T-helper 2 cell treated with Interferon-gamma antibody and Interleukin-4, amounts not matched to agents 5 μg/mL and 100 μg/mL, for 36 hours (primary cell): ENCODE measurements around the gene PRLR.
"Not testable (repeated sequence)": the region's sequence is repeated elsewhere in the genome, so short reads cannot be mapped to it uniquely, and the experiment has no call there.

Experiments
- DNase-seq: peaks from one replicate; pipeline ENCODE4 v3.0.0; 2021; ENCODE audit warnings: low spot score
- H3K27ac Mint-ChIP-seq: one replicate; pipeline ENCODE4 v1.8.0; 2021; ENCODE audit warnings: mild to moderate bottlenecking, mixed read lengths
- H3K27me3 Mint-ChIP-seq: one replicate; pipeline ENCODE4 v1.8.0; 2021; ENCODE audit warnings: low read depth, mixed read lengths
- H3K36me3 Mint-ChIP-seq: one replicate; pipeline ENCODE4 v1.8.0; 2021; ENCODE audit warnings: low read depth, mixed read lengths
- H3K4me1 Mint-ChIP-seq: one replicate; pipeline ENCODE4 v1.8.0; 2021; ENCODE audit warnings: low read depth, mixed read lengths
- H3K4me3 Mint-ChIP-seq: one replicate; pipeline ENCODE4 v1.8.0; 2022; ENCODE audit warnings: mild to moderate bottlenecking, moderate library complexity, mixed read lengths
- H3K9me3 Mint-ChIP-seq: one replicate; pipeline ENCODE4 v1.8.0; 2021; ENCODE audit warnings: mixed read lengths

The PRLR gene

DNA sequence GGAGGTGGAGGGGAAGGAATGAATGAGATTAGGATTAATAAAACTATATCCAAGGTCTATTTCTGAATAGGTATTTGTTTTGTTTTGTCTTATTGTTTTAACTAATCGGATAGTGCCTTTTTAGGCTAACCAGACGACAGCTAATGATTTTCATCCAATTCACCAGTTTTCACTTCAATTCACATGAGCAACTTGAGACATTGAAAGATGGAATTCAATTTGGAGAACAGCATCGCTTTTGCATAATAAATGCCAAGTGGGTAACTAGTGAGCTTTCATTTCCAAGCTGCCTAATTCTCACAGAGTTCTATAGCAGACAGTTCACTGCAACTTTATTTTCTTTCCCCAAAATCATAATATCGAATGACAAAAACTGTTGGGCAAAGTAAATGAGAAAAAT, 187.5 kb downstream of the PRLR start:
- no peaks in the 10 kb centered on the region for H3K36me3 Mint-ChIP-seq
- H3K4me3 Mint-ChIP-seq: no peak overlapping the region
- DNase-seq: no peak
- no peak overlapping the region for H3K27ac Mint-ChIP-seq
- peaks cover 2% of the 10 kb centered on the region for H3K27me3 Mint-ChIP-seq
- no peaks in the 10 kb centered on the region for H3K9me3 Mint-ChIP-seq
- no peaks in the 10 kb centered on the region for H3K4me1 Mint-ChIP-seq

DNA sequence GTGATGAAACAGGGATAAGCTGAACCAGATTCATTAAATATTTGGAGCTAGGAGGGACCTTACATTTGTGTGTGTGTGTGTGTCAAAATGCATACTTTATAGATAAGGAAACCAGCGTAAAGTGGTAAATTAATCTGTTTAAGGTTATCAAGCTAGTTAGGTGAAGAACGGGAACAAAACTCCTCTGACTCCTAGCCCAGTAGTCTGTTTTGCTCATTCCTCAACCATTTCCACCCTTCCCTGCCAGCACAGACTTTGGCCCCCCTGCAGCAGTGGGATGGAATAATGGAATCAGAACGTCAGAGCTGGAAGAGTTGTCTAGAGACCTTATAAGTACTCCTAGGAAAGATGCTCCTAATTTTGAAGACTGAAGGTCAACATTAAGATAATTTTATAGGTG, 189.0 kb downstream of the PRLR start:
- Mint-ChIP-seq H3K9me3 (no peaks in the 10 kb centered on the region), H3K4me1 (no peaks in the 10 kb centered on the region), H3K27ac (no peak overlapping the region), H3K4me3 (no peak overlapping the region), H3K36me3 (no peaks in the 10 kb centered on the region), H3K27me3 (peaks cover 10% of the 10 kb centered on the region)
- no peak for DNase-seq

DNA sequence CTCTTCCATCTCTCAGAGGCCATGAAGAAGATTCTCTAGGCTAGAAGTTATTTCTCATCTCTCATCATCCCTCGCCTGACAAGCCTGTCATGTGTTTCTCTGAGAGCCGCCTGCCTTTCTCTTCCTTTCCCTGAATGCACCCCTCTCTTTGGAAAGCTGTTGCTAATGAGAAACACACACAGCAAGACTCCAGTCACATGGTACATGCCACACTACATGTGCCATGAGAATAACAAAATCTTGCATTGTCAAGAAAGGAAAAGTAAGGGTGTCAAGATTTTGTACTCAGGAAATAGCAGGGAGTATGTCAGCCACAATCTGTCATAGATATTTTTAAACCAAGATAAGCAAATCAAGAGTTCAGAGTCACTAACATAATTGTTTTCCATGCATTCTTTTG, 191.4 kb downstream of the PRLR start:
- H3K27ac Mint-ChIP-seq: no peak overlapping the region
- no peak overlapping the region for H3K4me3 Mint-ChIP-seq
- H3K4me1 Mint-ChIP-seq: no peaks in the 10 kb centered on the region
- H3K9me3 Mint-ChIP-seq: no peaks in the 10 kb centered on the region
- H3K36me3 Mint-ChIP-seq: no peaks in the 10 kb centered on the region
- peaks cover 10% of the 10 kb centered on the region for H3K27me3 Mint-ChIP-seq
- DNase-seq: no peak

DNA sequence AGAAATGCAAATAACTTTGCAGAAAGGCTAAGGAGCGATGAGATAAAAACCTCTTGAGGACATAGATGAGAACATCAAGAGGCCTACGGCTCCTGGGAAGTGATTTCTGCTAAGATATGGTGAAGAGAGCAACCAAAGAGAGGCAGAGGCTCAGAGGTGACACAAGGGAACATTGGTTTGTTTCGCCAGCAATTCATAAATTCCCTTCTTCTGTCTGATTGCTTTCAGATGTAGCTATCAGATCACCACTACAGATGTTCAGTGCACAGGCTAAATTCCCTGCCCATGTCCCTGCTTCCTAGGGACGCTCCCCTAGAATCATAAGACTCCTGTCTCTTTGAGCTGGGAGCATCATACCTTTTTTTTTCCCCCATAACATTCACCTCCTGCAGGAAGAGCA, 193.8 kb downstream of the PRLR start:
- Mint-ChIP-seq H3K27me3 (peaks cover 13% of the 10 kb centered on the region), H3K27ac (no peak overlapping the region), H3K4me3 (no peak overlapping the region), H3K4me1 (no peaks in the 10 kb centered on the region), H3K9me3 (no peaks in the 10 kb centered on the region), H3K36me3 (no peaks in the 10 kb centered on the region)
- no peak for DNase-seq

DNA sequence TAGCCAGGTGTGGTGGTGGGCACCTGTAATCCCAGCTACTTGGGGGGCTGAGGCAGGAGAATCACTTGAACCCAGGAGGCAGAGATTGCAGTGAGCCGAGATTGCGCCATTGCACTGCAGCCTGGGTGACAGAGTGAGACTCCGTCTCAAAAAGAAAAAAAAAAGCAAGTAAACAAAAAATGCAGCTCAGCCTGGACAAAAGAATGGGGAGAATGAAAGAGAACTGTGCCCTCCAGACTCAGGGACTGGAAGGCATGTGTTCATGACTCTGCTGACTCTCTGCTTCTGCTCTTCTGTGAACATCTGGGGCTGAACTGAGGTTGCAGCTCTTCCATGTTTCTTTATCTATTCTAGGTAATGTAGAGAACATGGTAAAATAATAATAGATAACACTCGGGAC, 194.4 kb downstream of the PRLR start:
- not testable (repeated sequence) for H3K4me3 Mint-ChIP-seq, H3K9me3 Mint-ChIP-seq, DNase-seq, H3K4me1 Mint-ChIP-seq, H3K27ac Mint-ChIP-seq, H3K36me3 Mint-ChIP-seq
- H3K27me3 Mint-ChIP-seq: peaks cover 13% of the 10 kb centered on the region

DNA sequence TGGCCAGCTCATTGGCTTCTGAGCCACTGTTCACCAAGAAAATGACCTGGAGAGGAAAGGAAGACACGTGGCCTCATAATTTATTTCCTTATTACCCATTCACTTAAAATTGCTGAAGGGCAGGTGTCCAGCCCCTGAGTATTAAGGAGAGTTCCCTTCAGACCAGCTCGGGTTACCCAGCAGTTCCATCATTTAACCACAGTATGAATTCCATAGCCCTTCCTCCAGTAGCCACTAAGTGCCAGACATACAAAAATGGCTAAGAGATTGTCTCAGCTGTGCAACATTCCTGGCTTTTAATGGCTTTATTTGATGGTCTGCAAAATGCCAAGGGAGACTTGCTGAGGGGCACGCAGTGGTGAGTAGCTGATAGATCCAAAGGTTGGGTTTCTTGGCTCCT, 195.0 kb downstream of the PRLR start:
- H3K27me3 Mint-ChIP-seq: peaks cover 13% of the 10 kb centered on the region

DNA sequence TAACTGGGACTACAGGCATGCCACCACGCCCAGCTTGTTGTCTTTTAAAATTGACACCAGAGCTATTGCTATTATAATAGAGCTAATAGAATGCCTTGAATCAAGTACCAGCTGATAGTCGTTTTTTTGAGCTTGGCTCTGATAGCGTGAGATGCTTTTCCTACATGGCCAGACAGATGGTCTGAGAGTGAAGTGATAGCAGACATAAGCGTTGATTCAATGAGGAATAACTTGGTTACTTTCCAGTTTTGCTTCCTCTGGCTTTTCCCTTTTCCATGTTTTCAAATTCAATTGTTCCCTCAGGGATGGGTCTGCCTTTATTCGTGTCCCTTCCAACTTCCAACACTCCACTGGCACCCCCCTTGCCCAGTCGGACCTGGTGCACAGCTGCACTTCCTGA, 197.9 kb downstream of the PRLR start:
- peaks cover 9% of the 10 kb centered on the region for H3K27me3 Mint-ChIP-seq
- no peak overlapping the region for H3K4me3 Mint-ChIP-seq
- H3K27ac Mint-ChIP-seq: no peak overlapping the region
- H3K9me3 Mint-ChIP-seq: no peaks in the 10 kb centered on the region
- no peaks in the 10 kb centered on the region for H3K36me3 Mint-ChIP-seq
- DNase-seq: no peak
- H3K4me1 Mint-ChIP-seq: no peaks in the 10 kb centered on the region

More for the DNA sequence above, 195.0 kb downstream of the PRLR start:
- H3K4me3 Mint-ChIP-seq: no peak overlapping the region
- H3K4me1 Mint-ChIP-seq: no peaks in the 10 kb centered on the region
- no peaks in the 10 kb centered on the region for H3K36me3 Mint-ChIP-seq
- DNase-seq: no peak
- no peak overlapping the region for H3K27ac Mint-ChIP-seq
- no peaks in the 10 kb centered on the region for H3K9me3 Mint-ChIP-seq

DNA sequence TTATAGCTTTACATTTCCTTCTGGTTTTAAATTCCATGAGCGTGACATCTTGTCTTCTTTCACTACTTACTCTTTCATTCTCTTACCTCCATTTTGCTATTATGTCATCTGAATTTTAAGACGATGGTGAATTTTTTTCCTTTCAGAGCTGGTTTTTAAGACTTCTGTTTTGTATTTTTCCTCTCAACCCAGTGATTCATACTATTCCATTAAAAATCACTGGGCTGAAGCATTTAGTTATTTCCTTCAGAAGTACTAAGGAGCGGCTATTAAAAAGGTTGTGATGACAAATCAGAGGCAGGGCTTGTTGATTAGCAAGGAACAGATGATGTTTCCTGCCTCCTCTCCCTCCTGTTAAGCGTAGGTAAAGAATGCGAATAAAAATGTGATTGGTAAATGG, 199.0 kb downstream of the PRLR start:
- Mint-ChIP-seq H3K9me3 (no peaks in the 10 kb centered on the region), H3K36me3 (no peaks in the 10 kb centered on the region), H3K27ac (no peak overlapping the region), H3K4me1 (no peaks in the 10 kb centered on the region), H3K4me3 (no peak overlapping the region), H3K27me3 (peaks cover 5% of the 10 kb centered on the region)
- no peak for DNase-seq

DNA sequence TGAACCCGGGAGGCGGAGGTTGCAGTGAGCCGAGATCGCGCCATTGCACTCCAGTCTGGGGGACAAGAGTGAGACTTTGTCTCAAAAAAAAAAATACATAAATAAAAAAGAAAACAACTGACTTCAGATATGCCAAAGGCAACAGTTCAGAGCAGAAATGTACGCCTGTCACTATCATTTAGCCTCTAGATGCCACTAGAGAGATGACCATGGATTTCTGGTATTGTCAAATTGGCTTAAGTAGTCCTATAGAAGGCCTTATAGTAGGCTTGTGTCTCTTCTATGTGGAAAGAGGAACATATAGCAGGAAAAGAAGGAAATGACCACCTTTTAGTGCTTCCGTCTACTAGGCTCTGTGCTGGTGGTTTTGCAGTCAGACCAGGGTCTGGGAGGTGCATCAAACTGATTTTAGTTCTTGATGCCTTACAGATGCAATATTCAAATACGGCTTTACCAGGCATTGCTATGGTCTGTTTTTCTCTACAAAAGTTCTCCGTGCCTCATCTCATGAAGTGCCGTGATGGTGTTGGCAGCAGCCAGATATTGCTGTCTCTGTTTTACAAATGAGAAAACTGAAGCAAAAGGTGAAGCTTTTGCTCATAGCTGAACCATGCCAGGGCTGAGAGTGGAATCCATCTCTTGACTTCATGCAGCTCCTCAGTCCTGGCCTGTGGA, 199.7 kb downstream of the PRLR start:
- Mint-ChIP-seq H3K36me3 (no peaks in the 10 kb centered on the region), H3K27ac (no peak overlapping the region), H3K9me3 (no peaks in the 10 kb centered on the region), H3K4me1 (no peaks in the 10 kb centered on the region), H3K27me3 (peaks cover 5% of the 10 kb centered on the region), H3K4me3 (no peak overlapping the region)
- no peak for DNase-seq

DNA sequence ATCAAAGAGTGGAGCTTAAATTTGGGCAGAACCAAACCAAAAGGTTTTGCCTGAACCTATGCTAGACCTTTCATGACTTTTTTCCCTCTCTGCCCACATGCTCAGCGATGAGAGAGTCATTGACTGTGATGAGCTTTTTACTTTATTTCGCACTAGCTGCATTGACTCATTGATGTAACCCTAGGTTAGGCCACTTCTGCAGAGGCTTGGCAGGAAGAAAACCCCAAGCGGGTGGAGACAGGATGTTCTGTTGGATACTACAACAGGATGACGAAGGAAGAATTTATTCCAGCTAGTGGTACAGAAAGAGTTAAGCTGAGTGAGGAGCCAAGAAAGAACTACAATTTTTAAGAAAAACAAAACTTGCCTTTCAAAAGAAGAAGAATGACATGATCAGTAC, 201.0 kb downstream of the PRLR start:
- H3K27ac Mint-ChIP-seq: no peak overlapping the region
- no peaks in the 10 kb centered on the region for H3K9me3 Mint-ChIP-seq
- DNase-seq: no peak
- no peaks in the 10 kb centered on the region for H3K36me3 Mint-ChIP-seq
- no peaks in the 10 kb centered on the region for H3K4me1 Mint-ChIP-seq
- no peak overlapping the region for H3K4me3 Mint-ChIP-seq
- peaks cover 5% of the 10 kb centered on the region for H3K27me3 Mint-ChIP-seq

DNA sequence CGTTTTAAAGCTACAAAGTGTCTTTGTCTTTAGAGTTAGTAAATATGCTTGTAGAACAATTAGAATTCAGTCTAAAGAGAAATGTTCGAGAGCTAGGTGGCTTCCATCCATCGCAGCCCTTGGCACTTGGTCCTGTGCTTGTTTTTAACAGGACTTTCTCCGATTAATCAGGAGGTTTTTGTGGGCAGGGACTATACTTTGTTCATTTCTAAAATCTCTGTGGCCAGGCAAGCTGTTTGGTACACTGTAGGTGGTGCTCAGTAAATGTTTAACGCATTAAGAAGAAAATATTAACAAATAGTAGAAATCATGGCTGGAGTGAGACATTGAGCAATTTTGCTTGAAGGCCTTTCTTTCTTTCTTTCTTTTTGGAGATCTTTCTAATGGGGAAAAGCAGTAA, 203.3 kb downstream of the PRLR start:
- no peak for DNase-seq
- Mint-ChIP-seq H3K27ac (no peak overlapping the region), H3K4me3 (no peak overlapping the region), H3K9me3 (no peaks in the 10 kb centered on the region), H3K4me1 (no peaks in the 10 kb centered on the region), H3K36me3 (no peaks in the 10 kb centered on the region), H3K27me3 (peaks cover 3% of the 10 kb centered on the region)

DNA sequence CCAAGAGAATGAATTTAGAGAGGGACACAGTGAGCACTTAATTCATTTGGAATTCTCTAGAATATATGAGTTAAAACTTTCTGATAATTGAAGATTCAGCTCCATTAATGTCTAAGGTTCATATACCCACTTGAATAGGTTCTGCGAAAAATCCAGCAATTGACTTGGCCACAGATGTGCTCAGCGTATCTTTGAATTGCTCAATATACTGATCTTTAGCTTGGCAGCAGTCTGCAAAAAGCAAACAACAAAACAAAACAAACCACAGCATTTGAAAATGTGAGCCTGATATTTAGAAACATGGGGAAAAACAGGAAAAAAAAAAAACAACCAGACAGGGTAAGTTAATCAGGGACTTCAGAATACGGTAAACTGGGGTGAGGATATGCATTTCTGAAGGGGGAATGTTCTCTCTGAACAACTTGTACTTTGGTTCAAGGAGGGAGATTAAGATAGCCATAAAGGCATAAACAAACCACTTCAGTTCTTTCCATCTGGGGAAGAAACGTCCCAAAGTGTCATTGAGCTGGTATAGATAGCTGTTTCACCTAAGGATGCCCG, 203.9 kb downstream of the PRLR start:
- no peak for DNase-seq
- no peaks in the 10 kb centered on the region for H3K9me3 Mint-ChIP-seq
- H3K4me1 Mint-ChIP-seq: no peaks in the 10 kb centered on the region
- peaks cover 3% of the 10 kb centered on the region for H3K27me3 Mint-ChIP-seq
- H3K4me3 Mint-ChIP-seq: no peak overlapping the region
- no peaks in the 10 kb centered on the region for H3K36me3 Mint-ChIP-seq
- H3K27ac Mint-ChIP-seq: no peak overlapping the region

DNA sequence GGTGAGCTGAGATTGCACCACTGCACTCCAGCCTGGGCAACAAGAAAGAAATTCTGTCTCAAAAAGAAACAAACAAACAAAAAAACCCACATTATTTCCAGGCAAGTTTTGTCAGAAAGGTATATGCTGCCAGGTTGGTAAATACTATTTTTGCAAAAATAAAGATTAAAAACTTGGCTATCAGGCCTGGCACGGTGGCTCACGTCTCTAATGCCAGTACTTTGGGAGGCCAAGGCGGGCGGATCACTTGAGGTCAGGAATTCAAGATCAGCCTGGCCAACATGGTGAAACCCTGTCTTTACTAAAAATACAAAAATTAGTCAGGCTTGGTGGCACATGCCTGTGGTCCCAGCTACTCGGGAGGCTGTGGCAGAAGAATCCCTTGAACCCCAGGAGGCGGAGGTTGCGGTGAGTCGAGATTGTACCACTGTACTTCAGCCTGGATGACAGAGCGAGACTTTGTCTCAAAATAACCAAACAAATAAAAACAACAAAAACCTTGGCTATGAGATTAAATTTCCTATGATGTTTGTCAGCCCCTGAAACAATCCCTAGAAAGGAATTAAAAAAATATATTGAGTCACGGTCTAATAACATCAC, 205.3 kb downstream of the PRLR start:
- DNase-seq: no peak
- H3K9me3 Mint-ChIP-seq: no peaks in the 10 kb centered on the region
- H3K4me1 Mint-ChIP-seq: no peaks in the 10 kb centered on the region
- no peak overlapping the region for H3K4me3 Mint-ChIP-seq
- H3K27me3 Mint-ChIP-seq: peaks cover 3% of the 10 kb centered on the region
- H3K27ac Mint-ChIP-seq: no peak overlapping the region
- no peaks in the 10 kb centered on the region for H3K36me3 Mint-ChIP-seq

DNA sequence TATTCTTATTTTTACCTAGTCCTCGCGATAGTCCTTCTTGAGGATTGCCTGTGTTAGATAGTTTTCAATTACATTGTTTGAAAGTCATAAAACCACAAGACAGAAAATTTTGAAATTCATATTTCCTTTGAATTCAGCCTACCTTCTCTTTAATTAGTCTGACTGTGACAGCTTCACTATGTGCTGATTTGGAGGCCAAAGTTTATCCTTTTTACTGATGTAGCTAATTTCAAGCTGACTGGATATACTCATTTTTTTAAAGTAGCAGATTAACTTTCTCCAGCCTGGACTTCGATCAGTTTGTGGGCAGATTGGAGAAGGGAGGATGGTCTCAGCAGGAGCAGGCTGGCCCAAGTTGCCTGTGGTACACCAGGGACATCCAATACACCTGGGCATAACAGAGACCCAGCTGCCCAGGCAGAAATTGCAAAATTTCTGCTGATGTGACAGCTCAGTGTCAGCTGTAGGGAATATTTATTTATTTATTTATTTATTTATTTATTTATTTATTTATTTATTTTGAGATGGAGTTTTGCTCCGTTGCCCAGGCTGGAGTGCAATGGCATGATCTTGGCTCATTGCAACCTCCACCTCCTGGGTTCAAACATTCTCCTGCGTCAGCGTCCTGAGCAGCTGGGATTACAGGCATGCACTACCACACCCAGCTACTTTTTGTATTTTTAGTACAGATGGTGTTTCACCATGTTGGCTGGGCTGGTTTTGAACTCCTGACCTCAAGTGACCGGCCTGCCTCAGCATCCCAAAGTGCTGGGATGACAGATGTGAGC, 206.7 kb downstream of the PRLR start:
- Mint-ChIP-seq H3K4me3 (no peak overlapping the region), H3K4me1 (no peaks in the 10 kb centered on the region), H3K9me3 (no peaks in the 10 kb centered on the region), H3K27me3 (no peaks in the 10 kb centered on the region), H3K27ac (no peak overlapping the region), H3K36me3 (no peaks in the 10 kb centered on the region)
- no peak for DNase-seq
